Subcutaneous adipose tissue (tissue), 4 donors: ENCODE results near the gene SORBS2. TPM values are rescaled to one million over a fixed set of nuclear protein-coding genes. Genes with fewer than 3 reads are reported as not detected.

Experiments
- CTCF ChIP-seq: fragments of 450-650 bp; IDR thresholded peaks from one replicate; pipeline ENCODE4 v1.5.1; 2016; ENCODE audit warnings: low read depth, mild to moderate bottlenecking, control low read depth, antibody characterized with exemption, moderate library complexity
- total RNA-seq, 4 donors: library from RNA; depleted of rRNA; stranded (reverse); fragments of >200 nt; gene quantifications; one replicate each; pipeline ENCODE4 v1.1.0, GENCODE V29; 2016

Gene SORBS2
- total RNA-seq, 4 donors from 2014 or later, result 6.8 to 59.0 (median 32.0) TPM

GRCh38 chr4:185735866-185736400 is 76.1 kb downstream of the SORBS2 start:
- TF ChIP-seq CTCF, result no peak

GRCh38 chr4:185734930-185735329 is 77.1 kb downstream of the SORBS2 start:
- no peak for TF ChIP-seq CTCF

GRCh38 chr4:185734214-185734613 is 77.8 kb downstream of the SORBS2 start:
- TF ChIP-seq CTCF, result no peak

GRCh38 chr4:185730849-185731608 is 81.0 kb downstream of the SORBS2 start:
- no peak for TF ChIP-seq CTCF

- TF ChIP-seq CTCF, result no peak
Observed at GRCh38 chr4:185730387-185730786, 81.6 kb downstream of the SORBS2 start.

GRCh38 chr4:185729391-185729804 is 82.6 kb downstream of the SORBS2 start:
- TF ChIP-seq CTCF, result no peak

GRCh38 chr4:185728893-185729292 is 83.1 kb downstream of the SORBS2 start:
- TF ChIP-seq CTCF, result no peak
